Hepatocyte (in vitro differentiated cells): ENCODE measurements around the gene ALX3. TPM values are rescaled to one million over a fixed set of nuclear protein-coding genes. Genes with fewer than 3 reads are reported as not detected.

Experiments
- DNase-seq: peaks from one replicate; pipeline ENCODE4 v3.0.0-alpha.2; 2016; ENCODE audit warnings: low spot score
- H2AFZ ChIP-seq: fragments of 200-600 bp; sonication (generic); 2 replicates; pipeline ENCODE4 v1.6.0; 2016; ENCODE audit warnings: antibody characterized with exemption, mild to moderate bottlenecking
- H3K27ac ChIP-seq: fragments of 200-600 bp; sonication (generic); 2 replicates; pipeline ENCODE4 v1.5.1; 2016; ENCODE audit warnings: mild to moderate bottlenecking
- H3K27me3 ChIP-seq: fragments of 200-600 bp; sonication (generic); 2 replicates; pipeline ENCODE4 v1.6.1; 2016
- H3K36me3 ChIP-seq: fragments of 200-600 bp; sonication (generic); replicated peaks from 2 replicates; pipeline ENCODE4 v1.5.1; 2016; ENCODE audit warnings: low read depth; ENCODE audit not compliant: insufficient read depth
- H3K4me1 ChIP-seq: fragments of 200-600 bp; sonication (generic); 2 replicates; pipeline ENCODE4 v1.5.1; 2016; ENCODE audit warnings: mild to moderate bottlenecking, moderate library complexity; ENCODE audit not compliant: insufficient read depth
- H3K4me2 ChIP-seq: fragments of 200-600 bp; sonication (generic); 2 replicates; pipeline ENCODE4 v1.6.0; 2016
- H3K4me3 ChIP-seq: fragments of 200-600 bp; sonication (generic); 2 replicates; pipeline ENCODE4 v1.5.1; 2016; ENCODE audit warnings: mild to moderate bottlenecking
- H3K79me2 ChIP-seq: fragments of 200-600 bp; sonication (generic); 2 replicates; pipeline ENCODE4 v1.6.0; 2017; ENCODE audit warnings: mild to moderate bottlenecking
- H3K9me2 ChIP-seq: fragments of 200-600 bp; sonication (generic); replicated peaks from 2 replicates; pipeline ENCODE4 v1.6.0; 2017; ENCODE audit warnings: mild to moderate bottlenecking; ENCODE audit not compliant: insufficient read depth
- H3K9me3 ChIP-seq: fragments of 200-600 bp; sonication (generic); 2 replicates; pipeline ENCODE4 v1.5.1; 2016; ENCODE audit warnings: low read depth, mild to moderate bottlenecking
- H4K20me1 ChIP-seq: fragments of 200-600 bp; sonication (generic); 2 replicates; pipeline ENCODE4 v1.6.0; 2016; ENCODE audit warnings: mild to moderate bottlenecking; ENCODE audit not compliant: insufficient read depth, poor library complexity, severe bottlenecking
- CTCF ChIP-seq: fragments of 200-600 bp; sonication (generic); IDR thresholded peaks from 2 replicates; pipeline ENCODE4 v1.5.1; 2016; ENCODE audit warnings: antibody characterized with exemption, mild to moderate bottlenecking; ENCODE audit not compliant: poor library complexity
- EZH2 ChIP-seq: fragments of 200-600 bp; sonication (generic); IDR thresholded peaks from 2 replicates; pipeline ENCODE4 v1.6.1; 2016; ENCODE audit warnings: antibody characterized with exemption, mild to moderate bottlenecking, borderline replicate concordance
- EZH2phosphoT487 ChIP-seq: fragments of 200-600 bp; sonication (generic); IDR thresholded peaks from one replicate; pipeline ENCODE4 v1.6.1; 2018; ENCODE audit warnings: antibody characterized with exemption, mild to moderate bottlenecking, low read depth, moderate library complexity; ENCODE audit not compliant: unreplicated experiment, severe bottlenecking
- WGBS: methylation state at CpG from one replicate; pipeline ENCODE4 v1.1.6; 2016; ENCODE audit warnings: low lambda C conversion rate; ENCODE audit errors: missing lambda C conversion rate; 5-methylcytosine and 5-hydroxymethylcytosine counted together
- polyA plus RNA-seq: library from polyadenylated mRNA; unstranded; fragments of >200 nt; fragmentation: Nextera tagmentation; extraction: Ambion mirVana; gene quantifications from 2 replicates; pipeline ENCODE4 v1.2.1, GENCODE V29; 2016
- total RNA-seq: library from RNA; depleted of rRNA; stranded (reverse); fragments of >200 nt; gene quantifications from 2 replicates; pipeline ENCODE4 v1.2.3, GENCODE V29; 2014

Gene ALX3
- total and polyA plus RNA-seq, 2 experiments from 2014 or later = 0.27 to 0.92 TPM

- DNase-seq = peak; percentile 97
- TF ChIP-seq CTCF = no peak
- no peak for TF ChIP-seq EZH2
- no peak for TF ChIP-seq EZH2phosphoT487
- H3K36me3 ChIP-seq = no peaks in the 10 kb centered on the region
- WGBS = 1% methylated on average over 55 of the region's 66 CpGs
- H3K27me3 ChIP-seq = no peaks in the 10 kb centered on the region
- no peaks in the 10 kb centered on the region for H3K9me3 ChIP-seq
- H3K4me1 ChIP-seq = peaks cover 6% of the 10 kb centered on the region
- H3K9me2 ChIP-seq = no peaks in the 10 kb centered on the region
- H3K4me2 ChIP-seq = peak within 1 kb of the TSS; percentile 83
- H4K20me1 ChIP-seq = peaks cover 24% of the 10 kb centered on the region
- H3K4me3 ChIP-seq = peak within 1 kb of the TSS; percentile 86
- H2AFZ ChIP-seq = peak within 1 kb of the TSS; percentile 75
- H3K79me2 ChIP-seq = peaks cover 28% of the 10 kb centered on the region
- peak within 1 kb of the TSS; percentile 97 for H3K27ac ChIP-seq
Observed at GRCh38 chr1:110034451-110035235, 35.8 kb downstream of the ALX3 start, which contains the start of gene STRIP1. Gene STRIP1, plus strand, starts transcription at chr1:110034624. Its CDS starts 14 bp downstream, at chr1:110034638.

- 73% methylated on average over 4 of the region's 4 CpGs for WGBS
- TF ChIP-seq EZH2phosphoT487 (no peak), EZH2 (no peak), CTCF (no peak)
- Histone ChIP-seq H2AFZ (peak overlapping the region; percentile 75), H4K20me1 (peaks cover 24% of the 10 kb centered on the region), H3K27me3 (no peaks in the 10 kb centered on the region), H3K4me3 (no peak overlapping the region), H3K9me3 (no peaks in the 10 kb centered on the region), H3K9me2 (no peaks in the 10 kb centered on the region), H3K27ac (peak overlapping the region; percentile 72), H3K4me1 (peaks cover 6% of the 10 kb centered on the region), H3K4me2 (peak overlapping the region; percentile 72), H3K36me3 (no peaks in the 10 kb centered on the region), H3K79me2 (peaks cover 28% of the 10 kb centered on the region)
- DNase-seq = no peak
Observed at GRCh38 chr1:110034040-110034450, 36.4 kb downstream of the ALX3 start.

- H3K9me3 ChIP-seq = no peaks in the 10 kb centered on the region
- H3K9me2 ChIP-seq = no peaks in the 10 kb centered on the region
- no peak for TF ChIP-seq CTCF
- no peak for TF ChIP-seq EZH2
- TF ChIP-seq EZH2phosphoT487 = no peak
- H3K4me1 ChIP-seq = peaks cover 6% of the 10 kb centered on the region
- no peak overlapping the region for H3K4me2 ChIP-seq
- no peaks in the 10 kb centered on the region for H3K36me3 ChIP-seq
- H3K4me3 ChIP-seq = no peak overlapping the region
- peak overlapping the region; percentile 75 for H2AFZ ChIP-seq
- peaks cover 24% of the 10 kb centered on the region for H4K20me1 ChIP-seq
- H3K79me2 ChIP-seq = peaks cover 28% of the 10 kb centered on the region
- no peaks in the 10 kb centered on the region for H3K27me3 ChIP-seq
- 88% methylated on average over 5 of the region's 5 CpGs for WGBS
- DNase-seq = no peak
- H3K27ac ChIP-seq = no peak overlapping the region
Observed at GRCh38 chr1:110033421-110033820, 37.1 kb downstream of the ALX3 start.
